ENCODE results near the gene RAB31.

RAB31 gene

GRCh38 chr18:9726175-9726574 is 18.1 kb downstream of the RAB31 start:
- Histone ChIP-seq H3K79me2 (no peaks in the 10 kb centered on the region), H3K27ac (no peak overlapping the region), H3K4me3 (ENCODE audit: low read depth, low read length) (no peak overlapping the region), H2AFZ (no peak overlapping the region), H3K36me3 (ENCODE audit: control insufficient read depth, insufficient read depth, low read length) (no peaks in the 10 kb centered on the region), H3K9ac (no peak overlapping the region), H3K9me3 (ENCODE audit: control insufficient read depth, low read length) (no peaks in the 10 kb centered on the region), H3K4me1 (no peaks in the 10 kb centered on the region), H3K27me3 (ENCODE audit: control insufficient read depth, insufficient read depth, low read length) (no peaks in the 10 kb centered on the region), H3K4me2 (ENCODE audit: low read length) (no peak overlapping the region)
- TF ChIP-seq, protein P1, sequence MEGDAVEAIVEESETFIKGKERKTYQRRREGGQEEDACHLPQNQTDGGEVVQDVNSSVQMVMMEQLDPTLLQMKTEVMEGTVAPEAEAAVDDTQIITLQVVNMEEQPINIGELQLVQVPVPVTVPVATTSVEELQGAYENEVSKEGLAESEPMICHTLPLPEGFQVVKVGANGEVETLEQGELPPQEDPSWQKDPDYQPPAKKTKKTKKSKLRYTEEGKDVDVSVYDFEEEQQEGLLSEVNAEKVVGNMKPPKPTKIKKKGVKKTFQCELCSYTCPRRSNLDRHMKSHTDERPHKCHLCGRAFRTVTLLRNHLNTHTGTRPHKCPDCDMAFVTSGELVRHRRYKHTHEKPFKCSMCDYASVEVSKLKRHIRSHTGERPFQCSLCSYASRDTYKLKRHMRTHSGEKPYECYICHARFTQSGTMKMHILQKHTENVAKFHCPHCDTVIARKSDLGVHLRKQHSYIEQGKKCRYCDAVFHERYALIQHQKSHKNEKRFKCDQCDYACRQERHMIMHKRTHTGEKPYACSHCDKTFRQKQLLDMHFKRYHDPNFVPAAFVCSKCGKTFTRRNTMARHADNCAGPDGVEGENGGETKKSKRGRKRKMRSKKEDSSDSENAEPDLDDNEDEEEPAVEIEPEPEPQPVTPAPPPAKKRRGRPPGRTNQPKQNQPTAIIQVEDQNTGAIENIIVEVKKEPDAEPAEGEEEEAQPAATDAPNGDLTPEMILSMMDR (IDR thresholded peaks at IDR 0.05), result no peak

DNA sequence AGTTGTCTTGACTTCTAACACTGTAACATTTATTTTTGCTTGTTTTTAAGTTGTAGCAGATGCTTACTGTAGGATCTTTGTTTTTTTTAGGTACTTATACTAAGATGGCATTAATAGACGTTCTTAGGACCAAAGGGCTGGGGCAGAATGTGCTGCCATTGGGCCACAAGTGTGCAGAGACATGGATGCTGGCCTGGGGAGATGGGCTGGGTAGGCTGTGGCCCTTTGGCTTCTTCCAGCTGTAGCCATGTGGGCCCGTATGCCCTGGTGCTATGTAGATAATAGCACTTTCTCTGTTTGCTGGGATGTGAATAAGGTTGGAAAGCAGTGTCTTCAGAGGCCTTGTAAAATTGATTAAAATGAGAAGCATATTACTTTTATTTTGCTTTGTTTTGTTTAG is 18.8 kb downstream of the RAB31 start:
- no peak overlapping the region for H3K27ac ChIP-seq
- H3K36me3 ChIP-seq (ENCODE audit: control insufficient read depth, insufficient read depth, low read length), result no peaks in the 10 kb centered on the region
- H3K4me3 ChIP-seq (ENCODE audit: low read depth, low read length), result no peak overlapping the region
- H3K27me3 ChIP-seq (ENCODE audit: control insufficient read depth, insufficient read depth, low read length), result no peaks in the 10 kb centered on the region
- no peaks in the 10 kb centered on the region for H3K9me3 ChIP-seq (ENCODE audit: control insufficient read depth, low read length)
- TF ChIP-seq, protein P1 (IDR thresholded peaks at IDR 0.05), result no peak
- no peak overlapping the region for H3K9ac ChIP-seq
- H3K4me1 ChIP-seq, result no peaks in the 10 kb centered on the region
- H3K79me2 ChIP-seq, result no peaks in the 10 kb centered on the region
- no peak overlapping the region for H2AFZ ChIP-seq
- no peak overlapping the region for H3K4me2 ChIP-seq (ENCODE audit: low read length)

DNA sequence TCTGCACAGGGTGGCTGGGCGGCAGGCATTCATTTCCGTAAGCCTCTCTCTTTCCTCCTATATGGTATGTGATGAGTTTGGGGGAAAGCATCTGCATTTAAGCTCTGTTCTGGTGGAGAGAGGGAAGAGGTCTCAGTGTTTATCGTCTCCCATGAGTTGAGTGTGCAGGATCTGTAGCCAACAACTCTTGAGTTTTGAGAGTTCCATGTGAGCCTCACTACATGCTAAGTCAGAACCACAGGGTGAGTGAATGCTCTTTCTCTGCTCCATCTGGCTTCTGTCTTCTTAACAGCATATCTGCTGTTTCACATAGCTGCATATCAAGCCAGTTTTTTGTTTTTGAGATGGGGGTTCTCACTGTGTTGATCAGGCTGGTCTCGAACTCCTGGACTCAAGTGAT is 22.7 kb downstream of the RAB31 start:
- TF ChIP-seq, protein P1 (IDR thresholded peaks at IDR 0.05), result no peak

DNA sequence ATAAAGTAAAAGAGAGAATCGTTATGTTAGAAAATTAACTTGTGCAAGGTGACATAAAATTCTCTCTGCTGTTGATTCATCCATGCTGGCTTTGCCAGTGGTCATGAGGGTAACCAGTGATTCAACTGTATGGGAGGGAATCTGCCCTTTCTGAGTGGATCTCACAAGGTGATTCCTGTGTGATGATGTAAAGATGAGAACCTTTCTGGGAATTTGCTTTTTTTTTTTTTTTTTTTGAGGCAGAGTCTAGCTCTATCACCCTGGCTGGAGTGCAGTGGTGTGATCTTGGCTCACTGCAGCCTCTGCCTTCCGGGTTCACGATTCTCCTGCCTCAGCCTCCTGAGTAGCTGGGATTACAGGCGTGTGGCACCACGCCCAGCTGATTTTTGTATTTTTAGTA is 23.3 kb downstream of the RAB31 start:
- Histone ChIP-seq H2AFZ (no peak overlapping the region), H3K4me2 (ENCODE audit: low read length) (no peak overlapping the region), H3K27ac (no peak overlapping the region), H3K27me3 (ENCODE audit: control insufficient read depth, insufficient read depth, low read length) (no peaks in the 10 kb centered on the region), H3K4me3 (ENCODE audit: low read depth, low read length) (no peak overlapping the region), H3K4me1 (no peaks in the 10 kb centered on the region), H3K79me2 (no peaks in the 10 kb centered on the region), H3K36me3 (ENCODE audit: control insufficient read depth, insufficient read depth, low read length) (no peaks in the 10 kb centered on the region), H3K9me3 (ENCODE audit: control insufficient read depth, low read length) (no peaks in the 10 kb centered on the region), H3K9ac (no peak overlapping the region)
- TF ChIP-seq, protein P1 (IDR thresholded peaks at IDR 0.05), result no peak

More for the DNA sequence above, 22.7 kb downstream of the RAB31 start:
- Histone ChIP-seq H3K27me3 (ENCODE audit: control insufficient read depth, insufficient read depth, low read length) (no peaks in the 10 kb centered on the region), H3K36me3 (ENCODE audit: control insufficient read depth, insufficient read depth, low read length) (no peaks in the 10 kb centered on the region), H3K4me3 (ENCODE audit: low read depth, low read length) (no peak overlapping the region), H3K79me2 (no peaks in the 10 kb centered on the region), H3K9me3 (ENCODE audit: control insufficient read depth, low read length) (no peaks in the 10 kb centered on the region), H3K4me1 (no peaks in the 10 kb centered on the region), H3K4me2 (ENCODE audit: low read length) (no peak overlapping the region), H3K27ac (no peak overlapping the region), H2AFZ (no peak overlapping the region), H3K9ac (no peak overlapping the region)

DNA sequence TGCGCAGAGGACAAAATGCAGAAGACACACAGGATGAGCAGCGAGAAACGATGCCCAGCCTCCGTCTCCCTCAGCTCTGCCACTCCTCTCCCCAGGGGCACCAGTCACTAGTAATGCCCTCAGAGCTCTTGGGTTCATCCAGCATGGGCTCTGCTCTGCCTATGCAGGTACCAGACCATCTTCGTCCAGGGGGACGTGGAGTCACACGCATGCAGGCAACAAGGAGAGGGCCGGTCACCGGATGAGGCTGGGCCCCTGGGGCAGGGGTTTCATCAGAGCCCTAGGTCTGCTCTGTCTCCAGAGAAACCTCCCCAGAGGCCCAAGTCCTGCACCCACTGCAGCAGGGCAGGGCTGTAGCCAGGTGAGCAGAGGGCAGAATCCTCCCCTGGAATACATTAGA is 23.9 kb downstream of the RAB31 start:
- Histone ChIP-seq H3K9me3 (ENCODE audit: control insufficient read depth, low read length) (no peaks in the 10 kb centered on the region), H2AFZ (no peak overlapping the region), H3K4me2 (ENCODE audit: low read length) (no peak overlapping the region), H3K4me1 (no peaks in the 10 kb centered on the region), H3K9ac (no peak overlapping the region), H3K27ac (no peak overlapping the region), H3K36me3 (ENCODE audit: control insufficient read depth, insufficient read depth, low read length) (no peaks in the 10 kb centered on the region), H3K27me3 (ENCODE audit: control insufficient read depth, insufficient read depth, low read length) (no peaks in the 10 kb centered on the region), H3K4me3 (ENCODE audit: low read depth, low read length) (no peak overlapping the region), H3K79me2 (no peaks in the 10 kb centered on the region)
- TF ChIP-seq, protein P1 (IDR thresholded peaks at IDR 0.05), result no peak
